SH-SY5Y (cell line): ENCODE data around the gene FCHSD2.

ENCODE experiments used
- GATA2 ChIP-seq: IDR thresholded peaks from 2 replicates; pipeline ENCODE4 v1.6.1; 2011; ENCODE audit warnings: mild to moderate bottlenecking, low read depth, low read length
- GATA3 ChIP-seq: IDR thresholded peaks from 2 replicates; pipeline ENCODE4 v1.6.1; 2011; ENCODE audit warnings: low read depth, mild to moderate bottlenecking, low read length, moderate library complexity

DNA sequence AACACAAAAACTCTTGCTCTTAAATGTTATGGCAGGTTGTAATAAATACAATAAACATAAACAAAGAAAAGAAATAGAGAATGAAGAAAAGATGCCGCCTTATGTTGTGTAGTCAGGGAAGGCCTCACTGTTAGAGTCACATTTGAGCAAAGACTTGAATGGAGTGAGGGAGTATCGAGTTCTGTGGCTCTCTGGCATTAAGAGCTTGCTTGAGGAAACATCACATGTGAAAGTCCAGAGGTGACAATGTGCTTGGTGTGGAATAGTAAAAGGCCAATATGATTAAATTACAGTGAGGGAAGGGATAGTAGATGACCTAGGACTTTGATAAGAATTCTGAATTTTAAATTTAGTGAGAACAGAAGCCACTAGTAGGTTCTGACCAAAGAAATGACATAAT, 188.5 kb downstream of the FCHSD2 start:
- no peak for TF ChIP-seq GATA2
- no peak for TF ChIP-seq GATA3
